ENCODE measurements around the gene IL6ST.
"Not testable (repeated sequence)": the region's sequence is repeated elsewhere in the genome, so short reads cannot be mapped to it uniquely, and the experiment has no call there.

Gene IL6ST

GRCh38 chr5:55989860-55990259, 4.9 kb downstream of the IL6ST start:
- Histone ChIP-seq H3K4me1 (ENCODE audit: insufficient read depth, low read length) (peaks cover 28% of the 10 kb centered on the region), H3K27ac (ENCODE audit: low read depth, low read length) (no peak overlapping the region), H3K27me3 (ENCODE audit: control insufficient read depth in 1 of 2, insufficient read depth in 2 of 2, low read length in 2 of 2) (no peaks in the 10 kb centered on the region), H3K36me3 (ENCODE audit: insufficient read depth, low read length) (peaks cover 5% of the 10 kb centered on the region), H3K9ac (ENCODE audit: low read length) (no peak overlapping the region), H3K9me3 (ENCODE audit: low read length) (no peaks in the 10 kb centered on the region), H3K4me3 (ENCODE audit: low read depth in 1 of 2, low read length in 2 of 2) (no peak overlapping the region)

GRCh38 chr5:55988979-55989638, 5.7 kb downstream of the IL6ST start:
- Histone ChIP-seq H3K9me3 (ENCODE audit: low read length) (no peaks in the 10 kb centered on the region), H3K9ac (ENCODE audit: low read length) (no peak overlapping the region), H3K4me3 (ENCODE audit: low read depth in 1 of 2, low read length in 2 of 2) (no peak overlapping the region), H3K27ac (ENCODE audit: low read depth, low read length) (no peak overlapping the region), H3K27me3 (ENCODE audit: control insufficient read depth in 1 of 2, insufficient read depth in 2 of 2, low read length in 2 of 2) (no peaks in the 10 kb centered on the region), H3K4me1 (ENCODE audit: insufficient read depth, low read length) (peaks cover 35% of the 10 kb centered on the region), H3K36me3 (ENCODE audit: insufficient read depth, low read length) (peaks cover 5% of the 10 kb centered on the region)

GRCh38 chr5:55988428-55988827, 6.3 kb downstream of the IL6ST start:
- not testable (repeated sequence) for H3K9me3 ChIP-seq (ENCODE audit: low read length); H3K27me3 ChIP-seq (ENCODE audit: control insufficient read depth in 1 of 2, insufficient read depth in 2 of 2, low read length in 2 of 2); H3K9ac ChIP-seq (ENCODE audit: low read length); H3K27ac ChIP-seq (ENCODE audit: low read depth, low read length); H3K4me3 ChIP-seq (ENCODE audit: low read depth in 1 of 2, low read length in 2 of 2); H3K36me3 ChIP-seq (ENCODE audit: insufficient read depth, low read length)
- peaks cover 35% of the 10 kb centered on the region for H3K4me1 ChIP-seq (ENCODE audit: insufficient read depth, low read length)

- no peaks in the 10 kb centered on the region for H3K9me3 ChIP-seq (ENCODE audit: low read length)
- H3K9ac ChIP-seq (ENCODE audit: low read length) = no peak overlapping the region
- H3K27me3 ChIP-seq (ENCODE audit: control insufficient read depth in 1 of 2, insufficient read depth in 2 of 2, low read length in 2 of 2) = no peaks in the 10 kb centered on the region
- peaks cover 25% of the 10 kb centered on the region for H3K4me1 ChIP-seq (ENCODE audit: insufficient read depth, low read length)
- no peak overlapping the region for H3K27ac ChIP-seq (ENCODE audit: low read depth, low read length)
- H3K36me3 ChIP-seq (ENCODE audit: insufficient read depth, low read length) = peaks cover 5% of the 10 kb centered on the region
- no peak overlapping the region for H3K4me3 ChIP-seq (ENCODE audit: low read depth in 1 of 2, low read length in 2 of 2)
These were observed 7.8 kb downstream of the IL6ST start for GRCh38 chr5:55986931-55987330.

- no peak overlapping the region for H3K27ac ChIP-seq (ENCODE audit: low read depth, low read length)
- H3K9ac ChIP-seq (ENCODE audit: low read length) = no peak overlapping the region
- H3K4me1 ChIP-seq (ENCODE audit: insufficient read depth, low read length) = peaks cover 18% of the 10 kb centered on the region
These were observed 9.6 kb downstream of the IL6ST start for GRCh38 chr5:55985181-55985580.

GRCh38 chr5:55983986-55984385, 10.8 kb downstream of the IL6ST start:
- Histone ChIP-seq H3K36me3 (ENCODE audit: insufficient read depth, low read length) (peaks cover 5% of the 10 kb centered on the region), H3K4me1 (ENCODE audit: insufficient read depth, low read length) (peaks cover 7% of the 10 kb centered on the region), H3K9me3 (ENCODE audit: low read length) (no peaks in the 10 kb centered on the region), H3K4me3 (ENCODE audit: low read depth in 1 of 2, low read length in 2 of 2) (no peak overlapping the region), H3K27ac (ENCODE audit: low read depth, low read length) (no peak overlapping the region), H3K9ac (ENCODE audit: low read length) (no peak overlapping the region), H3K27me3 (ENCODE audit: control insufficient read depth in 1 of 2, insufficient read depth in 2 of 2, low read length in 2 of 2) (no peaks in the 10 kb centered on the region)

More at GRCh38 chr5:55985181-55985580, 9.6 kb downstream of the IL6ST start:
- Histone ChIP-seq H3K27me3 (ENCODE audit: control insufficient read depth in 1 of 2, insufficient read depth in 2 of 2, low read length in 2 of 2) (no peaks in the 10 kb centered on the region), H3K4me3 (ENCODE audit: low read depth in 1 of 2, low read length in 2 of 2) (no peak overlapping the region), H3K9me3 (ENCODE audit: low read length) (no peaks in the 10 kb centered on the region), H3K36me3 (ENCODE audit: insufficient read depth, low read length) (peaks cover 5% of the 10 kb centered on the region)

GRCh38 chr5:55982957-55983381, 11.8 kb downstream of the IL6ST start:
- Histone ChIP-seq H3K27ac (ENCODE audit: low read depth, low read length) (no peak overlapping the region), H3K4me1 (ENCODE audit: insufficient read depth, low read length) (peaks cover 10% of the 10 kb centered on the region), H3K27me3 (ENCODE audit: control insufficient read depth in 1 of 2, insufficient read depth in 2 of 2, low read length in 2 of 2) (no peaks in the 10 kb centered on the region), H3K9ac (ENCODE audit: low read length) (no peak overlapping the region), H3K9me3 (ENCODE audit: low read length) (no peaks in the 10 kb centered on the region), H3K36me3 (ENCODE audit: insufficient read depth, low read length) (peaks cover 5% of the 10 kb centered on the region), H3K4me3 (ENCODE audit: low read depth in 1 of 2, low read length in 2 of 2) (no peak overlapping the region)

GRCh38 chr5:55973296-55973695, 21.5 kb downstream of the IL6ST start:
- Histone ChIP-seq H3K4me1 (ENCODE audit: insufficient read depth, low read length) (peaks cover 14% of the 10 kb centered on the region), H3K27ac (ENCODE audit: low read depth, low read length) (no peak overlapping the region), H3K9ac (ENCODE audit: low read length) (no peak overlapping the region), H3K9me3 (ENCODE audit: low read length) (no peaks in the 10 kb centered on the region), H3K4me3 (ENCODE audit: low read depth in 1 of 2, low read length in 2 of 2) (no peak overlapping the region), H3K27me3 (ENCODE audit: control insufficient read depth in 1 of 2, insufficient read depth in 2 of 2, low read length in 2 of 2) (no peaks in the 10 kb centered on the region), H3K36me3 (ENCODE audit: insufficient read depth, low read length) (peaks cover 30% of the 10 kb centered on the region)

- H3K4me1 ChIP-seq (ENCODE audit: insufficient read depth, low read length) = peaks cover 4% of the 10 kb centered on the region
- H3K27me3 ChIP-seq (ENCODE audit: control insufficient read depth in 1 of 2, insufficient read depth in 2 of 2, low read length in 2 of 2) = no peaks in the 10 kb centered on the region
- H3K36me3 ChIP-seq (ENCODE audit: insufficient read depth, low read length) = peaks cover 22% of the 10 kb centered on the region
- H3K27ac ChIP-seq (ENCODE audit: low read depth, low read length) = no peak overlapping the region
- no peaks in the 10 kb centered on the region for H3K9me3 ChIP-seq (ENCODE audit: low read length)
- H3K4me3 ChIP-seq (ENCODE audit: low read depth in 1 of 2, low read length in 2 of 2) = no peak overlapping the region
- H3K9ac ChIP-seq (ENCODE audit: low read length) = no peak overlapping the region
These were observed 24.8 kb downstream of the IL6ST start for GRCh38 chr5:55969956-55970355.

- Histone ChIP-seq H3K9ac (ENCODE audit: low read length) (no peak overlapping the region), H3K36me3 (ENCODE audit: insufficient read depth, low read length) (peaks cover 9% of the 10 kb centered on the region), H3K27me3 (ENCODE audit: control insufficient read depth in 1 of 2, insufficient read depth in 2 of 2, low read length in 2 of 2) (no peaks in the 10 kb centered on the region), H3K9me3 (ENCODE audit: low read length) (no peaks in the 10 kb centered on the region), H3K27ac (ENCODE audit: low read depth, low read length) (no peak overlapping the region), H3K4me1 (ENCODE audit: insufficient read depth, low read length) (peaks cover 4% of the 10 kb centered on the region), H3K4me3 (ENCODE audit: low read depth in 1 of 2, low read length in 2 of 2) (no peak overlapping the region)
These were observed 28.5 kb downstream of the IL6ST start for GRCh38 chr5:55966284-55966683.

GRCh38 chr5:55965525-55965924, 29.2 kb downstream of the IL6ST start:
- Histone ChIP-seq H3K36me3 (ENCODE audit: insufficient read depth, low read length) (peaks cover 15% of the 10 kb centered on the region), H3K9ac (ENCODE audit: low read length) (no peak overlapping the region), H3K4me1 (ENCODE audit: insufficient read depth, low read length) (peaks cover 4% of the 10 kb centered on the region), H3K9me3 (ENCODE audit: low read length) (no peaks in the 10 kb centered on the region), H3K27ac (ENCODE audit: low read depth, low read length) (no peak overlapping the region), H3K27me3 (ENCODE audit: control insufficient read depth in 1 of 2, insufficient read depth in 2 of 2, low read length in 2 of 2) (no peaks in the 10 kb centered on the region), H3K4me3 (ENCODE audit: low read depth in 1 of 2, low read length in 2 of 2) (no peak overlapping the region)

GRCh38 chr5:55960779-55961178, 34.0 kb downstream of the IL6ST start:
- no peaks in the 10 kb centered on the region for H3K9me3 ChIP-seq (ENCODE audit: low read length)
- no peak overlapping the region for H3K9ac ChIP-seq (ENCODE audit: low read length)
- H3K4me1 ChIP-seq (ENCODE audit: insufficient read depth, low read length) = no peaks in the 10 kb centered on the region
- peaks cover 37% of the 10 kb centered on the region for H3K36me3 ChIP-seq (ENCODE audit: insufficient read depth, low read length)
- no peak overlapping the region for H3K27ac ChIP-seq (ENCODE audit: low read depth, low read length)
- H3K27me3 ChIP-seq (ENCODE audit: control insufficient read depth in 1 of 2, insufficient read depth in 2 of 2, low read length in 2 of 2) = no peaks in the 10 kb centered on the region
- no peak overlapping the region for H3K4me3 ChIP-seq (ENCODE audit: low read depth in 1 of 2, low read length in 2 of 2)

All from muscle layer of colon (tissue), 2 donors.